GM12891 (cell line): ENCODE results near the gene PLIN4.
"Not testable (repeated sequence)": the region's sequence is repeated elsewhere in the genome, so short reads cannot be mapped to it uniquely, and the experiment has no call there.

Source experiments
- DNase-seq: peaks from one replicate; pipeline ENCODE4 v3.0.0; 2011; ENCODE audit warnings: low spot score; ENCODE audit not compliant: insufficient read length
- FAIRE-seq: peaks from 2 replicates; lab custom pipeline; 2011; peaks lifted over from hg19 to GRCh38; lab: Jason Lieb, UNC
- PAX5 ChIP-seq: IDR thresholded peaks from 2 replicates; pipeline ENCODE4 v1.6.1; 2011; ENCODE audit warnings: low read length, moderate library complexity, mild to moderate bottlenecking; ENCODE audit not compliant: insufficient read depth, severe bottlenecking
- POLR2A ChIP-seq: IDR thresholded peaks from 2 replicates; pipeline ENCODE4 v1.6.1; 2011; ENCODE audit warnings: low read depth, low read length, control low read depth
- POLR2AphosphoS5 ChIP-seq: IDR thresholded peaks from 2 replicates; pipeline ENCODE4 v1.6.1; 2011; ENCODE audit warnings: low read depth, low read length, control low read depth
- POU2F2 ChIP-seq: IDR thresholded peaks from 2 replicates; pipeline ENCODE4 v1.6.1; 2011; ENCODE audit warnings: low read depth, mild to moderate bottlenecking, control low read depth, low read length, moderate library complexity
- SPI1 ChIP-seq: IDR thresholded peaks from 2 replicates; pipeline ENCODE4 v1.6.1; 2011; ENCODE audit warnings: low read depth, low read length, control low read depth
- TAF1 ChIP-seq: IDR thresholded peaks from 2 replicates; pipeline ENCODE4 v1.6.1; 2011; ENCODE audit warnings: low read depth, low read length, control low read depth

Gene PLIN4

DNA sequence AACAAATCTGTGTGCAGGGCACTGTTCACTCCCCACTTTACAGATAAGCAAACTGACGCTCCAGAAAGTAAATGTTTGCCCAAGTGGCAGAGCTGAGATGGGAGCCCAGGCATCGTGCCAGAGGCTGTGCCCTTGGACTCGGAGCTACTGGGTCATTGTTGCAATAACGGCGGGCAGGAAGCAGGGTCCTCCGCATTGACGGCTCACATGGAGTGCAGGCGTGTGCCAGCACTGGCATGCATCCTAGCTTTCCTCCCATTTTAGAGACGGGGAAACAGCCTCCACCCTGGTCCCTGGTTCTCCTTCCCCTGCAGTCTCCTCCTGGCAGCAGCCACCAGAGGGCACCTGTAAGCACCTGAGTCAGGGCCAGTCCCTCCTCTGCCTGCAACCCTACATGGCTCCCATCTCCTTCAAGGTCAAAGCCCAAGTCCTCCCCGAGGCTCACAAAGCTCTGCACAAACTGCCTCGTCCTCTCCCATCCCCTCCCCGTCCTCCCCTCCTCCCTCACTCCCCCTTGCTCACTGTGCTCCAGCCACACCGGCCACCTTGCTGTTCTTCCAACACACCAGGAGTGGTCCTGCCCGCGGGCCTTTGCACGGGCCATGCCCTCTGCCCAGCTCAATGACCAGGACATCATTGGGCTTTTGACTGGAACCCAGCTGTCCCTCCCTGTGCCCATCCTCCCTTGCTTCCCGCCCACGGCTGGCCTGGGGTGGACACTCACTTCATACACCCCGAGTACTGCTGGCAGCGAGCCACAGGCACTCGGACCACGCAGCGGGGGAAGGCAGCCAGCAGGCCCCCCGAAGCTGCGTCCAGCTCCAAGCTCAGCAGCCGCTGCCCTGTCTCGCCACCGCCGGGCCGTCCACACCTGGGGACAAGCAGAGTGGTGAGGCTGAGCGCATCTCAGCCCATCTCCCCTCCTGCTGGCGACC, 29.3 kb upstream of the PLIN4 start:
- DNase-seq: no peak
- no peak for FAIRE-seq
- TF ChIP-seq POLR2A (no peak), SPI1 (no peak), POU2F2 (no peak), PAX5 (no peak)

GRCh38 chr19:4543842-4544647, 25.8 kb upstream of the PLIN4 start:
- no peak for FAIRE-seq
- TF ChIP-seq SPI1 (no peak), POLR2AphosphoS5 (no peak), TAF1 (no peak), POLR2A (no peak), PAX5 (no peak), POU2F2 (no peak)
- no peak for DNase-seq

GRCh38 chr19:4542896-4543841, 24.9 kb upstream of the PLIN4 start:
- TF ChIP-seq PAX5: no peak
- FAIRE-seq (no peak), DNase-seq (no peak)

- not testable (repeated sequence) for DNase-seq, FAIRE-seq
Measured at GRCh38 chr19:4541806-4542145, 23.5 kb upstream of the PLIN4 start.

DNA sequence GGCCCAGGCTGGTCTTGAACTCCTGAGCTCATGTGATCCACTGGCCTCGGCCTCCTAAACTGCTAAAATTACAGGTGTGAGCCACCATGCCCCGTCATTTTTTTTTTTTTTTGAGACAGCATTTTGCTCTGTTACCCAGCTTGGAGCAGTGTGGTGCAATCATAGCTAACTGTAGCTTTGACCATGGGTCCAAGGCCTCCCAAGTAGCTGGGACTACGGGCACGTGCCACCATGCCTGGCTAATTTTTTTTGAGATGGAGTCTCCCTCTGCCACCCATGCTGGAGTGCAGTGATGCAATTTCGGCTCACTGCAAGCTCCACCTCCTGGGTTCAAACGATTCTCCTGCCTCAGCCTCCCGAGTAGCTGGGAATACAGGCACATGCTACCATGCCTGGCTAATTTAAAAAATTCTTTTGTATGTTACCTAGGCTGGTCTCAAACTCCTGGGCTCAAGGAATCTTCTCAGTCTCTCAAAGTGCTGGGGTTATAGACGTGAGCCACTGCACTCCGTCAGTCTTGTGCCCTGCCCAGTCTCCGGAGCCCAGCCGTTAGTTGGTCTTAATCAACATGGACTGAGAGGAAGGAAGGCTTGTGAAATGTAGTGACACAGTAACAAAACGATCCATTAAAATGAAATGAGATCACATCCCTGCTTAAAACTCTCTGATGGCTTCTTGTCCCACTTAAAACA, 23.0 kb upstream of the PLIN4 start:
- FAIRE-seq (no peak), DNase-seq (no peak)
- TF ChIP-seq POLR2A: no peak

GRCh38 chr19:4539693-4540581, 21.7 kb upstream of the PLIN4 start, which contains the start of gene LRG1:
Gene LRG1 (minus strand): TSS chr19:4540036. CDS start chr19:4540013, 23 bp downstream.
- no peak for TF ChIP-seq SPI1
- TF ChIP-seq TAF1: no peak
- TF ChIP-seq PAX5: no peak
- TF ChIP-seq POU2F2: no peak
- no peak for TF ChIP-seq POLR2A
- no peak for TF ChIP-seq POLR2AphosphoS5
- FAIRE-seq (peak; percentile 68), DNase-seq (no peak)

- TF ChIP-seq SPI1 (no peak), POLR2AphosphoS5 (no peak), POLR2A (no peak), POU2F2 (no peak)
- FAIRE-seq: no peak
Measured at GRCh38 chr19:4539169-4539692, 20.9 kb upstream of the PLIN4 start.

DNA sequence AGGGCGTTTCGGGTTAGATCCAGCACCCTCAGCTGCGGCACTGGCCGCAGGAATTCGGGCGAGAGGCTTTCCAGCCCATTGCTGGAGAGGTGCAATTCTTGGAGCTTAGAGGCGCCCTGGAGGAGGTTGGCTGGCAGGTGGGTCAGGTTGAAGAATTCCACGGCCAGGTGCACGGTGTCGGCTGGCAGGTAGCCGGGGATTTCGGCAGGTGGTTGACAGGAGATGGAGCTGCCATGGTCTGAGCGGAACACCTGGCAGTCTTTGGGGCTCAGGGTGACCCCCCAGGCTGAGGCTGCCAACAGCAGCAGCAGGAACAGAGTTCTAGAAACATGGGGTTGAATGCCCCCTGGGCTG, 20.3 kb upstream of the PLIN4 start:
- DNase-seq: no peak
- no peak for FAIRE-seq
- TF ChIP-seq POLR2A (no peak), POU2F2 (no peak), POLR2AphosphoS5 (no peak), TAF1 (no peak), SPI1 (no peak), PAX5 (no peak)

More at GRCh38 chr19:4539169-4539692, 20.9 kb upstream of the PLIN4 start:
- DNase-seq: no peak
